PC-3 (cell line): ENCODE results near the gene TRPM8. TPM values are rescaled to one million over a fixed set of nuclear protein-coding genes. Genes with fewer than 3 reads are reported as not detected.

Experiments used
- ATAC-seq: fragments of 200-7000 bp; cut with Tn5 transposase; 2 replicates; pipeline ENCODE4 v1.9.1; 2020; ENCODE audit warnings: mild to moderate bottlenecking, moderate library complexity
- BruUV-seq: library from RNA; stranded (reverse); fragments of 400-500 nt; replicated peaks from 2 replicates; lab custom pipeline; 2021; lab: Mats Ljungman, UMichigan
- CTCF ChIA-PET: fragments of 300-600 bp; sonication (Branson Sonifier 250); formaldehyde crosslinking; loops from one replicate; lab custom pipeline; 2022; ENCODE audit warnings: antibody characterized with exemption; lab: Charles Lee
- POLR2A ChIA-PET: fragments of 300-600 bp; sonication (Branson Sonifier 250); formaldehyde crosslinking; loops from one replicate; lab custom pipeline; 2022; ENCODE audit warnings: antibody characterized with exemption; ENCODE audit not compliant: unreplicated experiment; lab: Charles Lee
- DNase-seq: peaks from one replicate; pipeline ENCODE4 v3.0.0-alpha.2; 2015
- H2AFZ ChIP-seq: fragments of 300-600 bp; sonication (generic); 2 replicates; pipeline ENCODE4 v1.6.0; 2016; ENCODE audit warnings: antibody characterized with exemption, low read length
- H3F3A ChIP-seq: fragments of 300-600 bp; sonication (generic); one replicate; pipeline ENCODE4 v1.6.0; 2017; ENCODE audit warnings: antibody characterized with exemption, low read length, control low read depth, mild to moderate bottlenecking; ENCODE audit not compliant: unreplicated experiment
- H3K27ac ChIP-seq: fragments of 300-600 bp; sonication (generic); 2 replicates; pipeline ENCODE4 v1.5.1; 2016; ENCODE audit warnings: mild to moderate bottlenecking, low read length
- H3K27me3 ChIP-seq: fragments of 300-600 bp; sonication (generic); 2 replicates; pipeline ENCODE4 v1.6.1; 2016; ENCODE audit warnings: low read length, mixed read lengths
- H3K36me3 ChIP-seq: fragments of 300-600 bp; sonication (generic); 2 replicates; pipeline ENCODE4 v1.6.1; 2016; ENCODE audit warnings: low read depth, mixed run types, low read length, mixed read lengths
- H3K4me1 ChIP-seq: fragments of 300-600 bp; sonication (generic); 2 replicates; pipeline ENCODE4 v1.5.1; 2016; ENCODE audit warnings: low read length; ENCODE audit not compliant: insufficient read depth
- H3K4me2 ChIP-seq: fragments of 300-600 bp; sonication (generic); 2 replicates; pipeline ENCODE4 v1.6.0; 2016; ENCODE audit warnings: low read length
- H3K4me3 ChIP-seq: fragments of 300-600 bp; sonication (generic); 2 replicates; pipeline ENCODE4 v1.5.1; 2016; ENCODE audit warnings: mild to moderate bottlenecking, low read length, mixed read lengths
- H3K79me2 ChIP-seq: fragments of 300-600 bp; sonication (generic); 2 replicates; pipeline ENCODE4 v1.6.1; 2017; ENCODE audit warnings: low read length, mixed read lengths
- H3K9ac ChIP-seq: fragments of 300-600 bp; sonication (generic); 2 replicates; pipeline ENCODE4 v1.6.0; 2016; ENCODE audit warnings: mild to moderate bottlenecking, low read length
- H3K9me2 ChIP-seq: fragments of 300-600 bp; sonication (generic); replicated peaks from 2 replicates; pipeline ENCODE4 v1.6.1; 2016; ENCODE audit warnings: mixed run types, low read length, mixed read lengths
- H3K9me3 ChIP-seq: fragments of 300-600 bp; sonication (generic); 2 replicates; pipeline ENCODE4 v1.6.1; 2016; ENCODE audit warnings: low read length, mixed read lengths
- H4K20me1 ChIP-seq: fragments of 300-600 bp; sonication (generic); 2 replicates; pipeline ENCODE4 v1.6.1; 2016; ENCODE audit warnings: low read length, mixed read lengths
- CTCF ChIP-seq: fragments of 300-600 bp; sonication (generic); conservative IDR thresholded peaks from 2 replicates; pipeline ENCODE4 v1.5.1; 2017; ENCODE audit warnings: antibody characterized with exemption, low read depth, mild to moderate bottlenecking, low read length
- EZH2 ChIP-seq: fragments of 300-600 bp; sonication (generic); IDR thresholded peaks from one replicate; pipeline ENCODE4 v1.6.1; 2017; ENCODE audit warnings: antibody characterized with exemption, mild to moderate bottlenecking, low read length; ENCODE audit not compliant: unreplicated experiment
- EZH2phosphoT487 ChIP-seq: fragments of 300-600 bp; sonication (generic); IDR thresholded peaks from 2 replicates; pipeline ENCODE4 v1.6.1; 2018; ENCODE audit warnings: mild to moderate bottlenecking, antibody characterized with exemption, low read length, borderline replicate concordance
- intact Hi-C: fragments of 100-400 bp; cut with micrococcal nuclease; formaldehyde crosslinking; loops from 2 replicates; pipeline ENCODE4 v1.9.0; 2023
- total RNA-seq: library from RNA; depleted of rRNA; stranded (reverse); fragments of >200 nt; gene quantifications from 2 replicates; pipeline ENCODE4 v1.2.3, GENCODE V29; 2014

The TRPM8 gene
- total RNA-seq, 1 experiment from 2014 or later: not detected

DNA sequence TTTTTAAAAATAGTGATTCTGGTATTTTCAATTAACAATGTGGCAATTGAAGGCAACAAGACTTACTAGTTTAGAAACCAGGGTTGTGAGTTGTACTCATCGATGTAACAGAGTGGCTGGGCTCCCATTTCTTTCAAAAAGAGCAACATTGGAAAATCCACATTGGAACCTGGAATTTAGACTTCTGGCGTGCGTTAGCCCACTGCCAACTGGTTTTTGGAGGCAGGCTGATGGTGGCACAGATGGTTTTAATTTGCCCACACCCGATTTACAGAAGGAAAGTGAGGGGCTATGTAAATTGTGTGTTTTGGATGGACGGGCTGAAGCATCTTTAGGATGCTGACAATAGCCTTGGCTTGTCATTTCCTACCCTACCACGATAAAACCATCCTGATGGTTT, 66.3 kb downstream of the TRPM8 start:
- no peaks in the 10 kb centered on the region for H3K9me3 ChIP-seq
- TF ChIP-seq CTCF (no peak), EZH2 (no peak), EZH2phosphoT487 (no peak)
- ChIA-PET POLR2A (no interaction called here), CTCF (no interaction called here)
- H3K4me3 ChIP-seq: no peak overlapping the region
- no peak overlapping the region for H3K9ac ChIP-seq
- H3F3A ChIP-seq: peaks cover 3% of the 10 kb centered on the region
- no peaks in the 10 kb centered on the region for H3K27me3 ChIP-seq
- ATAC-seq (no peak), DNase-seq (no peak)
- intact Hi-C loops: no loop called here
- no peaks in the 10 kb centered on the region for H3K79me2 ChIP-seq
- H3K36me3 ChIP-seq: no peaks in the 10 kb centered on the region
- no peak overlapping the region for H3K27ac ChIP-seq
- no peak overlapping the region for H2AFZ ChIP-seq
- no TSS peak for BruUV-seq
- no peaks in the 10 kb centered on the region for H3K9me2 ChIP-seq
- H3K4me2 ChIP-seq: no peak overlapping the region
- peaks cover 37% of the 10 kb centered on the region for H3K4me1 ChIP-seq
- no peaks in the 10 kb centered on the region for H4K20me1 ChIP-seq

DNA sequence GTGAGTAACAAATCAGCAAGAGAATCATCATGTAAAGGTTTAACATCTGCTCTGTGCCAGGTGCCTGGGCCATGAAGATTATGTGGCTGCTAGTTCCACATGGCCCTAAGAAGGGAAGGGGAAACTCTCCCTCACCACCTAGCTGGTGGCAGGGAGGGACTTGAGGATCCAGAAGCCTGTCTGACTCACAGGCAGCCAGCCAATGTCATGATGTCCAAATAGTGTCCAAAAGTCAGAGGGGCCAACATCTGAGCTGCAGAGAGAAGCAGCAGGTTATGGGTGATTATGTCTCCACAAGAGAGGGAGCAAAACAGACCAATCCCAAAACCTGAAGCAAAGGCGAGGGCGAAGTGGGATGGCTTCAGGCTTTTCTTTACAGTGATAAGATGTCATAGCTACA, 71.4 kb downstream of the TRPM8 start:
- no peaks in the 10 kb centered on the region for H3F3A ChIP-seq
- no peaks in the 10 kb centered on the region for H3K36me3 ChIP-seq
- H3K9ac ChIP-seq: no peak overlapping the region
- CTCF ChIA-PET: interaction anchor here (0.5 kb wide), 1 partner anchor 519 kb away, joined by 4 read pairs; no protein-coding TSS in a partner anchor
- no peak overlapping the region for H2AFZ ChIP-seq
- intact Hi-C loops: no loop called here
- no peak for TF ChIP-seq EZH2phosphoT487
- TF ChIP-seq CTCF: no peak
- no peak for TF ChIP-seq EZH2
- no peaks in the 10 kb centered on the region for H4K20me1 ChIP-seq
- DNase-seq: no peak
- no peak overlapping the region for H3K27ac ChIP-seq
- no peak overlapping the region for H3K4me3 ChIP-seq
- no peaks in the 10 kb centered on the region for H3K9me2 ChIP-seq
- BruUV-seq: no TSS peak
- no peaks in the 10 kb centered on the region for H3K79me2 ChIP-seq
- ATAC-seq: no peak
- POLR2A ChIA-PET: no interaction called here
- no peak overlapping the region for H3K4me2 ChIP-seq
- no peaks in the 10 kb centered on the region for H3K27me3 ChIP-seq
- H3K9me3 ChIP-seq: no peaks in the 10 kb centered on the region
- H3K4me1 ChIP-seq: no peaks in the 10 kb centered on the region

- BruUV-seq: no TSS peak
- Histone ChIP-seq H3K4me1 (no peaks in the 10 kb centered on the region), H3K9me2 (no peaks in the 10 kb centered on the region), H4K20me1 (no peaks in the 10 kb centered on the region), H3K79me2 (no peaks in the 10 kb centered on the region), H3F3A (no peaks in the 10 kb centered on the region), H3K9me3 (no peaks in the 10 kb centered on the region), H3K36me3 (no peaks in the 10 kb centered on the region), H3K4me2 (no peak overlapping the region), H3K9ac (no peak overlapping the region), H3K27me3 (no peaks in the 10 kb centered on the region), H3K4me3 (no peak overlapping the region), H2AFZ (no peak overlapping the region), H3K27ac (no peak overlapping the region)
- ChIA-PET POLR2A (no interaction called here), CTCF (interaction anchor here (0.5 kb wide), 1 partner anchor 518 kb away, joined by 4 read pairs; no protein-coding TSS in a partner anchor)
- intact Hi-C loops: no loop called here
- ATAC-seq (no peak), DNase-seq (no peak)
- TF ChIP-seq EZH2phosphoT487: no peak
- no peak for TF ChIP-seq CTCF
- TF ChIP-seq EZH2: no peak
These were observed 72.2 kb downstream of the TRPM8 start for GRCh38 chr2:233989221-233989858.
